GM18867 (cell line): ENCODE data around the gene FSTL4.

Experiments
- ATAC-seq: cut with Tn5 transposase; IDR thresholded peaks from one replicate; pipeline ENCODE4 v1.9.1; 2021; ENCODE audit warnings: mild to moderate bottlenecking, moderate library complexity; ENCODE audit not compliant: unreplicated experiment

FSTL4 gene

DNA sequence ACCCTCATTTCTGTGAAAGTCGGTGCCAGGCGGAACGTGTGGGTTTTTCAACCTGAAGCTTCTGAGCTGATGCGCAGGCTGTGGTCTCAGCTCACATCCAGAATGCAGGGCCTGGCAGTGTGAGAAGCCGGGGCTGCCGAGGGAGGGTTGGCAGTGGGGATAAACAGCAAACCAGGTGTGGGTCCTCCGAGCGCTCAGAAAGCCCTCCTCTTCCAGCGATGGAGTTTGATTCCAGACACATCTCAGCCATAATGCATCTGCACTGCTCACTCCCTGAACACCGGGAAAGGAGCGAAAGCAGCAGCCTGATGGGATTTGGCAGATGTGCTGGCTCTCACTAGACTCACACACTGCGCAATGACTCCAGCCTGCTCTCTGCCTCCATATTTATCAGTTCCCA, 280.4 kb downstream of the FSTL4 start:
- ATAC-seq, result no peak

- ATAC-seq, result no peak
Measured at GRCh38 chr5:133330956-133331355, 281.4 kb downstream of the FSTL4 start.

- ATAC-seq, result no peak
Measured at GRCh38 chr5:133328800-133329199, 283.5 kb downstream of the FSTL4 start.

DNA sequence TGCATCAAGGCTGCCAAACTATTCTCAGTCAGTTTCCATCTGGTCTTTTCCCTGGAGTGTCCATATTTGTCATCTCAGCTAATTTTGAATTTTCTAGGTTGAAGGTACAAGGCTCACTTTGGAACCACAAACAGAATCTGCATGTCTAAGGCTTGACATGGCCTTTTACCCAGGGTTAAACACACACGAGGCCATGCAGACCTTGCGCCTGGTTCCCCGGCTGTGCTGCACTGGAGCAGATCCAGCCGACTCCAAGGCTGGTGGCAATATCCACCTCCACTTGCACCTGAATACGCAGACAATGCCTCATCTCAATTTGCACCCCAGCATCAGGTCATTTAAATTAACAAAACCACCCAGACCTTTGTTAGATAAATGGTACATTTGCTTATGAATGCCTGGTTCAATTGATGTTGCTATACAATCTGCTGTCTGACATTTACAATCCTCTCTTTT, 284.4 kb downstream of the FSTL4 start:
- no peak for ATAC-seq

DNA sequence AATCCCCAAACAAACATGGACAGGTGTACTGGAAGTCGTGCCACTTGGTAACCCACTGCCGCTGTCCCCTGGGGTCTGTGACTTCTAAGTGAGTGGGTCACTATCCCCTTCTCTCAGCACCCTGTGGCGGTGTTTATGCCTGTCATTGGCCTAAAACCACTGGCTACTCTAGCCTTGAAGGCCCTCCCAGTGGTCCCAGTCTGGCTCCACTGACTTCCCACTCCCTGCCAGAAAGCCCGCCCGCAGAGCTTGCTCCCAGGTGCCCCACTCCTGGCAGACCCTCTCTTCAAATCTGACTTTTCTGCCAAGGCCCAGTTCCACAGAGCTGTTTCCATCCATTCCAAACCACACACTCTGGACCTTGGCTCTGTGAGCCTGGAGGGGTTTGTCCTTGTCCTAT, 286.0 kb downstream of the FSTL4 start:
- no peak for ATAC-seq

DNA sequence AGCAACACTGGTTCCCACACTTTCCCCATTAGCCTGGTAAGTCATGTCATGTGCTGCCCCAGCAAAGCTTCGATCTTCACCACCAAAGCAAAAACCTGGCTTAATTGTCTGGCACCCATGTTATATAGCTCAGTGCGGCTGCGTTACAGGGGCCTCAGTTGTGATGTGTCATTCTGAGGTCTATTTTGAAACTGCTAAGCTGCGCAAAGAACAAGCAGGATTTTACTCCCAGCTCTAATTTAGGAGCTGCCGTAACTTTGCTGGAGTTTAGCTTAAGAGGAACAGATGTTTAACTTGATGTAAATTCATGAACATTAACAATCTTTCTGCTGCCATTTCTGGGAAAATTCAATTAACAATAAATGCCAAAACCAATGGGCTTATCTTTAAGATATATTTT, 286.5 kb downstream of the FSTL4 start:
- ATAC-seq, result no peak

DNA sequence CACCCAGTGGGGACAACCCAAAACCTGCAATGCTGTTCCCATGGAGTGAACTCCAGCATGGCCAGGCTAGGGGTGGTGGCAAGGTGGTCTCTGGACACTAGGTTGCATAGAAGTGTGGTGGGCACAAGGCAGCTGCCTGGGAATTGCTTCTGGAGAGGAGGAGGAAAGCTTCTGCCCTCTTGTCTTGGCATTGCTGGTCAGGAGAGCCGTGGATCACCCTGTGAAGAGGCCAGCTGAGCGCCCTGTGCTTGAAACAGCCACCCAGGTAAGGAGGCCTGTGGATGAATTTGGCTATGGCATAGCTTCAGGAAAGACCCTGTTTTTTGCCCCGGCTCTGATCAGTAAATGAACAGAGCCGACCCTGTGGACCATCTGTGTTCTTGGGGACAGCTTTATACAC, 287.4 kb downstream of the FSTL4 start:
- no peak for ATAC-seq

DNA sequence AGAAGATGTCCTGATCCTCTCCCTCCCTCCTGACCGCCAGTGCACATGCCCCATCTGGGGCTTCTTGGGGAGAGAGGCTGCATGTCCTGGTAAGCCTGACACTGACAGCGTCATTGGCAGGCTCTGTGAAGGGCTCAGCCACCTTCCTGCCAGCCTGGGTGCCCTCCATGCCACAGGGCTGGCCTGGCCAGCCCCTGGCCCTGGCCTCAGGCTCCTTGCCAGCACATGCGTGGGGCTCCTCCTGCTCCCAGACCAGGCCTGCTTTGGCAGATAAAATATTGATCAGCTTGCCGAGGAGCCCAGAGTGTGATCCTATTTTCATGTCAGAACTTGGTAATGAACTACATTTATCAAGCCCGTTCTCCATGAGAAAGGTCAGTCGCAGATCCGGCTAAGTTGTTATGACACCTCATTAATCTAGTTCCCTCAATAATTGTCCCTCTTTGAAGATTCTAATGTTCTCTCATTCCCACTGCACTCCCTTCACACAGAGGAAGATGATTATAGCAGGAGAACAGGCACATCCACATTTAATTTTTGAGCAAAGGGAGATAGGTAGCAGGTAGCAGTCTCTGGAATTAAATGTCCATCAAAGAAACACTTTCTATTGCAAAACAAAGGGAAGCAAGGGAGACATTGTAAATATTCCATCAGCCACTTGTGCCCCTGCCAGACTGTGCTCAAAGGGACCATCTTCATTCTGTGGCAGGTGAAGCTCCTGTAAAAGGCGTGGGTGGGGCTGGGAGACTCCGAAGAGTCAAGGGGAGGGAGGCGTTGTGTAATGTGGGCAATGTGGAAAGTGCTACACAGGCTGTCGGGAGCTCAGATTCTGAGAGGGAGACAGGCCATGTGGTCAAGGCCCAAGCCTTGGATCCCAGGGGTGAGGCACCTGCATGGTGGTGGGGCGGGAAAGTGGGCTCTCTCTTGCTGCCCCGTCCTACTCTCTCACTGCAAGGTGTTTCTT, 288.6 kb downstream of the FSTL4 start:
- no peak for ATAC-seq

GRCh38 chr5:133322743-133323142, 289.6 kb downstream of the FSTL4 start:
- ATAC-seq, result no peak

GRCh38 chr5:133321833-133322420, 290.4 kb downstream of the FSTL4 start:
- ATAC-seq, result no peak

- ATAC-seq, result no peak
Measured at GRCh38 chr5:133321286-133321832, 291.0 kb downstream of the FSTL4 start.

DNA sequence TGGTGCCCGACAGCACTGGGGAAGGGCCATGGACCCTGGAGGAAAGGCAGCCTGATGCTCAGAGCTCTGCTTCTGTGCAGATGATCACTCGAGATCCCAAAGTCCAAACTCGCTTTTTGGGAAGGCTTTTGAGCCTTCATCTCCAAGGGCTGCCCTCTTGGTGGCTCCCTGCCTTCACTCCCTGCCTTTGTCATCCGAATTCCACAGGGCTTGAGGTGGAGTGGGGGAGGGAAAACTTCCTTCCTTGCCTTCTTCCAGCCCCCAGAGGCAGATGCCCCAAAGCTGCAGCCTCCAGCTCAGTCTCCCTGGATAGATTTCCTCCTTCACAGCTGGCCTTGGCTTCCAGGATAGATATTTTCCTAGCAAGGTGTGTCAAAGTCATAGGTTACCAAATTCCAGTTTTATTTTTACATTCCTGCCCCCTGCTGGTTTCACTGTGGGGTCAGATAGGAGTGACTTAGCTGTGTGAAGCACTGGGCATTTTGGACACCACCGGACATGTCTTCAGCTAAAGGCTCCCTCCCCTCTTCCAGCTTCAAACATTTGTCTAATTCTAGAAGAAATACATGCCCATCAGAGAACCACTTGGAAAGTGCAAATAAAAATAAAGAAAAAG, 292.3 kb downstream of the FSTL4 start:
- ATAC-seq, result no peak

GRCh38 chr5:133319244-133319643, 293.1 kb downstream of the FSTL4 start:
- no peak for ATAC-seq

DNA sequence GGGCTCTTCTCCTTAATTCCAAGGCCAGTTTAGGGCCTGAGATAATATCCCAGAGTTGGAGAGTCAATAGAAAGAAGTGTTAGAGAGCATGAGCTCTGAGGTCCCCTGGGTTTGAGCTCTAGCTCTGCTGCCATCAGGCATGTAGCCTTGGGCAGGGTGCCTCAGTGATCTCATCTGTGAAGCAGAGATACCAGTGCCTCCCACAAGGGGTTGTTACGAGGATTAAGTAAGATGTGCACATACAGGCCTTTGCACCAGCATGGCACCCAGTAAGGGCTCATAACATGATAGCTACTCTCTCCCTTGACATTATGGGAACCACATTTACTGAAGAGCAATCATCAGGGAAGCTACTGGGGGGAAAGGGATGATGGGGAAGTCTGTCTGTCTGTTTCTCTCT, 294.8 kb downstream of the FSTL4 start:
- no peak for ATAC-seq

- no peak for ATAC-seq
Measured at GRCh38 chr5:133316346-133317343, 295.7 kb downstream of the FSTL4 start.

- ATAC-seq, result no peak
Measured at GRCh38 chr5:133314086-133314485, 298.3 kb downstream of the FSTL4 start.

DNA sequence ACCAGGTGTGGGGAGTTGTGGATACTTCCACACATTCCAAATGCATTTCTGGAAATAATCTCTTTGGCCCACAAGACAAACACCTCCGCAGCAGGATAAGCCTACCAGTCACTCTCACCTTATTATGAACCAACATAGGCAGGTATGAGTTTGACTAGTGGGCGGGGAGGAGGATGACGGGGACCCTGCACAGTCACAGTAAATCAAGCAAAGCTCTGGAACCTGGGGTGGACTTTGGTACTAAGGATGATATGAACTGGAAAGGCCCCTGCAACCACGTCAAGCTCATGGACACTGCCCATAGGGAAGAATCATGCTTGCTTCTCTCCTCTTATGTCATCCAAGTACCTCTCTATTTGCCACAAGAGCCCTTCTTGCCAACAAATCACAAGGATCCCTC, 301.2 kb downstream of the FSTL4 start:
- no peak for ATAC-seq

GRCh38 chr5:133309984-133310621, 302.2 kb downstream of the FSTL4 start:
- ATAC-seq, result no peak

GRCh38 chr5:133309166-133309795, 303.1 kb downstream of the FSTL4 start:
- no peak for ATAC-seq
